ENCODE results near the gene SLC5A1. TPM values are rescaled to one million over a fixed set of nuclear protein-coding genes. Genes with fewer than 3 reads are reported as not detected.
A peak's percentile ranks its signal among the peaks of the same experiment; 100 is the strongest.

The SLC5A1 gene
- total RNA-seq, 1 donor from 2014 or later: not detected

- no peak overlapping the region for H3K27ac Mint-ChIP-seq
- H3K36me3 Mint-ChIP-seq (ENCODE audit: insufficient read depth): no peaks in the 10 kb centered on the region
Observed at GRCh38 chr22:32076761-32077084, 33.7 kb downstream of the SLC5A1 start.

GRCh38 chr22:32077151-32077550, 34.1 kb downstream of the SLC5A1 start:
- TF ChIP-seq CTCF (IDR thresholded peaks at IDR 0.05; ENCODE audit: unreplicated experiment): no peak
- H3K27ac Mint-ChIP-seq: no peak overlapping the region
- no peak for DNase-seq (ENCODE audit: low spot score, unreplicated experiment)
- peaks cover 10% of the 10 kb centered on the region for H3K4me1 Mint-ChIP-seq (ENCODE audit: low read depth)
- peaks cover 24% of the 10 kb centered on the region for H3K27me3 Mint-ChIP-seq
- H3K36me3 Mint-ChIP-seq (ENCODE audit: insufficient read depth): no peaks in the 10 kb centered on the region
- no peak overlapping the region for H3K4me3 Mint-ChIP-seq (ENCODE audit: low read depth)
- H3K9me3 Mint-ChIP-seq (ENCODE audit: low read depth): no peaks in the 10 kb centered on the region

More at GRCh38 chr22:32076761-32077084, 33.7 kb downstream of the SLC5A1 start:
- H3K9me3 Mint-ChIP-seq (ENCODE audit: low read depth): no peaks in the 10 kb centered on the region
- H3K4me3 Mint-ChIP-seq (ENCODE audit: low read depth): no peak overlapping the region
- peaks cover 21% of the 10 kb centered on the region for H3K27me3 Mint-ChIP-seq
- no peak for DNase-seq (ENCODE audit: low spot score, unreplicated experiment)
- TF ChIP-seq CTCF (IDR thresholded peaks at IDR 0.05; ENCODE audit: unreplicated experiment): no peak
- H3K4me1 Mint-ChIP-seq (ENCODE audit: low read depth): peaks cover 10% of the 10 kb centered on the region

GRCh38 chr22:32079130-32080089, 36.3 kb downstream of the SLC5A1 start:
- Mint-ChIP-seq H3K9me3 (ENCODE audit: low read depth) (no peaks in the 10 kb centered on the region), H3K27me3 (peaks cover 28% of the 10 kb centered on the region), H3K27ac (peak overlapping the region; percentile 63), H3K4me3 (ENCODE audit: low read depth) (no peak overlapping the region), H3K36me3 (ENCODE audit: insufficient read depth) (no peaks in the 10 kb centered on the region), H3K4me1 (ENCODE audit: low read depth) (peaks cover 5% of the 10 kb centered on the region)
- no peak for DNase-seq (ENCODE audit: low spot score, unreplicated experiment)
- no peak for TF ChIP-seq CTCF (IDR thresholded peaks at IDR 0.05; ENCODE audit: unreplicated experiment)

- H3K27ac Mint-ChIP-seq: no peak overlapping the region
- H3K36me3 Mint-ChIP-seq (ENCODE audit: insufficient read depth): no peaks in the 10 kb centered on the region
- H3K27me3 Mint-ChIP-seq: peaks cover 20% of the 10 kb centered on the region
- TF ChIP-seq CTCF (IDR thresholded peaks at IDR 0.05; ENCODE audit: unreplicated experiment): peak; percentile 69
- peaks cover 5% of the 10 kb centered on the region for H3K4me1 Mint-ChIP-seq (ENCODE audit: low read depth)
- H3K9me3 Mint-ChIP-seq (ENCODE audit: low read depth): no peaks in the 10 kb centered on the region
- DNase-seq (ENCODE audit: low spot score, unreplicated experiment): no peak
- no peak overlapping the region for H3K4me3 Mint-ChIP-seq (ENCODE audit: low read depth)
Observed at GRCh38 chr22:32080904-32081303, 37.8 kb downstream of the SLC5A1 start.

GRCh38 chr22:32082331-32082730, 39.3 kb downstream of the SLC5A1 start:
- peaks cover 23% of the 10 kb centered on the region for H3K27me3 Mint-ChIP-seq
- H3K9me3 Mint-ChIP-seq (ENCODE audit: low read depth): no peaks in the 10 kb centered on the region
- peaks cover 5% of the 10 kb centered on the region for H3K4me1 Mint-ChIP-seq (ENCODE audit: low read depth)
- H3K4me3 Mint-ChIP-seq (ENCODE audit: low read depth): no peak overlapping the region
- DNase-seq (ENCODE audit: low spot score, unreplicated experiment): no peak
- H3K27ac Mint-ChIP-seq: no peak overlapping the region
- H3K36me3 Mint-ChIP-seq (ENCODE audit: insufficient read depth): no peaks in the 10 kb centered on the region
- TF ChIP-seq CTCF (IDR thresholded peaks at IDR 0.05; ENCODE audit: unreplicated experiment): no peak
